ENCODE results near the gene MAST2.

- TF ChIP-seq CTCF (conservative IDR thresholded peaks at IDR 0.05 in 1 of 2, IDR thresholded peaks at IDR 0.05 in 1 of 2; ENCODE audit: extremely low read depth in 1 of 2, insufficient read depth in 1 of 2, low read depth in 1 of 2, low read length in 2 of 2) (no peak), EZH2 (IDR thresholded peaks at IDR 0.05; ENCODE audit: borderline replicate concordance, low read length) (no peak)
Measured at GRCh38 chr1:45952072-45952471, 148.7 kb downstream of the MAST2 start.

All from mammary epithelial cell (primary cell).